ENCODE data around the gene DUSP6.

The DUSP6 gene
- total RNA-seq: 31.2 to 70.1 reads per million in 2 donors

GRCh38 chr12:89352492-89353187, at the start of gene DUSP6:
Gene DUSP6 (minus strand): TSS chr12:89352501. CDS start chr12:89352039, 462 bp downstream.
- DNase-seq: peak; percentile 44 to 100 (median 76)

GRCh38 chr12:89401433-89402058, 49.2 kb upstream of the DUSP6 start:
- no peak for DNase-seq

GRCh38 chr12:89400415-89400814, 48.1 kb upstream of the DUSP6 start:
- no peak for DNase-seq

GRCh38 chr12:89395712-89396111, 43.4 kb upstream of the DUSP6 start:
- no peak for DNase-seq

GRCh38 chr12:89393551-89394121, 41.3 kb upstream of the DUSP6 start:
- peak in 1 of 5 experiments; percentile 65 for DNase-seq

- DNase-seq: no peak
Measured at GRCh38 chr12:89392391-89392790, 40.1 kb upstream of the DUSP6 start.

- DNase-seq: no peak
Measured at GRCh38 chr12:89391726-89392336, 39.5 kb upstream of the DUSP6 start.

GRCh38 chr12:89390802-89391673, 38.7 kb upstream of the DUSP6 start:
- peak in 1 of 5 experiments; percentile 56 for DNase-seq

GRCh38 chr12:89389755-89390661, 37.7 kb upstream of the DUSP6 start:
- peak in 1 of 5 experiments; percentile 65 for DNase-seq

- no peak for DNase-seq
Measured at GRCh38 chr12:89386138-89386537, 33.8 kb upstream of the DUSP6 start.

- DNase-seq: no peak
Measured at GRCh38 chr12:89384807-89385206, 32.5 kb upstream of the DUSP6 start.

- DNase-seq: no peak
Measured at GRCh38 chr12:89384050-89384758, 31.9 kb upstream of the DUSP6 start.

- no peak for DNase-seq
Measured at GRCh38 chr12:89383235-89384049, 31.1 kb upstream of the DUSP6 start.

- DNase-seq: no peak
Measured at GRCh38 chr12:89382328-89382727, 30.0 kb upstream of the DUSP6 start.

- DNase-seq: no peak
Measured at GRCh38 chr12:89379839-89380467, 27.7 kb upstream of the DUSP6 start.

- DNase-seq: no peak
Measured at GRCh38 chr12:89379148-89379838, 27.0 kb upstream of the DUSP6 start.

GRCh38 chr12:89376844-89377243, 24.5 kb upstream of the DUSP6 start:
- no peak for DNase-seq

- DNase-seq: no peak
Measured at GRCh38 chr12:89376202-89376529, 23.9 kb upstream of the DUSP6 start.
